ENCODE measurements around the gene NFIX. TPM values are rescaled to one million over a fixed set of nuclear protein-coding genes. Genes with fewer than 3 reads are reported as not detected.

The NFIX gene
- total and polyA plus RNA-seq, 9 of the 15 experiments (the other 6 are each of a cell fraction or from before 2014, with no cell fraction given), result 0.28 to 26.8 (median 5.4) TPM

DNA sequence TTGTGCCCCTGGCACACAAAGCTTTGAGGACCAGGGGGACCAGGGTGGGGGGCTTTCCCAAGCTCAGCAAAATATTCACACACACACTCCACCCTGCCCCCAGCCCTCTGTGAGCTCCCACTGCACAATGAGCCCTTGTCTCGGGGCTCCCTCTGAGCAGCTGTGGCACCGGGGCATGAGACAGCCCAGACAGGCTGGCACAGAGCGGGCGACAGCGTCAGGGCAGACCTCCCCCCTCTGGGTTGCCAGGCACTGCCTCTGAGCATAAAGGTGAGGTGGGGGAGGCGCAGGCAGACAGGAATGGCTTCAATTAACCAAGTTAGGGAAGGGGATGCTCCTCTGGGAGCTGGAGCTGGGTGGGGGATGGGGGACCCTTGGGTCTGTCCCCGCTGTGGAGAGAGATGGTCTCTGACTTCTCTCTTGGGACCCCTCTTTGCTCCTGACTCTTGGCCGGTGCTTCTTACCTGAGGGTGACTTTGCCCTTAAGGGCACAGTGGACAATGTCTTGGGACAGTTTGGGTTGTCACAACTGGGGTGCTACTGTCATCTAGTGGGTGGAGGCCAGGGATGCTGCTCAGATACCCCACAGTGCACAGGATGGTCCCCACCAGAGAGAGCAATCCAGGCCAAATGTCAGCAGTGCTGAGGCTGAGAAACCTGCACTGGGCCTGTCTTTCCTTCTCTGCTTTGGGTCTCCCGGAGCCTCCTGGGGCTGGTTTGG is 77.1 kb downstream of the NFIX start:
- H2AFZ ChIP-seq (ENCODE audit: low read depth, low read length), result no peak overlapping the region
- 0 out of 3 replicates have a peak, but pooled peaks have one; percentile 11 for ATAC-seq
- no TSS peak for BruUV-seq (replicated peaks)
- 86% methylated on average over 9 of the region's 9 CpGs for WGBS (ENCODE audit: insufficient coverage, low coverage, missing lambda C conversion rate)
- no peak overlapping the region for H3K27ac ChIP-seq (ENCODE audit: extremely low read depth, low read depth, low read length)
- ChIA-PET CTCF (ENCODE audit: low intra/inter-chr PET ratio) (no interaction called here), POLR2A (interaction anchor here (0.6 to 1.3 kb wide), 3 partner anchors 25 to 82 kb away, joined by 3 to 5 read pairs (median 3); no protein-coding TSS in a partner anchor)
- peak in 1 of 4 experiments; percentile 36 for DNase-seq (ENCODE audit: extremely low read depth in 1 of 4, low spot score in 3 of 4)
- H3K36me3 ChIP-seq (ENCODE audit: control insufficient read depth, insufficient read depth, low read length), result peaks cover 32% of the 10 kb centered on the region; the same call in 2 of the 3 replicates
- no peak overlapping the region for H3K4me2 ChIP-seq (ENCODE audit: insufficient read depth, low read length)
- 0 out of 2 replicates have a peak, but pooled peaks have one; percentile 16 for TF ChIP-seq SMC3 (conservative IDR thresholded peaks at IDR 0.05; ENCODE audit: insufficient read depth, low read depth, low read length)
- TF ChIP-seq, protein P1, sequence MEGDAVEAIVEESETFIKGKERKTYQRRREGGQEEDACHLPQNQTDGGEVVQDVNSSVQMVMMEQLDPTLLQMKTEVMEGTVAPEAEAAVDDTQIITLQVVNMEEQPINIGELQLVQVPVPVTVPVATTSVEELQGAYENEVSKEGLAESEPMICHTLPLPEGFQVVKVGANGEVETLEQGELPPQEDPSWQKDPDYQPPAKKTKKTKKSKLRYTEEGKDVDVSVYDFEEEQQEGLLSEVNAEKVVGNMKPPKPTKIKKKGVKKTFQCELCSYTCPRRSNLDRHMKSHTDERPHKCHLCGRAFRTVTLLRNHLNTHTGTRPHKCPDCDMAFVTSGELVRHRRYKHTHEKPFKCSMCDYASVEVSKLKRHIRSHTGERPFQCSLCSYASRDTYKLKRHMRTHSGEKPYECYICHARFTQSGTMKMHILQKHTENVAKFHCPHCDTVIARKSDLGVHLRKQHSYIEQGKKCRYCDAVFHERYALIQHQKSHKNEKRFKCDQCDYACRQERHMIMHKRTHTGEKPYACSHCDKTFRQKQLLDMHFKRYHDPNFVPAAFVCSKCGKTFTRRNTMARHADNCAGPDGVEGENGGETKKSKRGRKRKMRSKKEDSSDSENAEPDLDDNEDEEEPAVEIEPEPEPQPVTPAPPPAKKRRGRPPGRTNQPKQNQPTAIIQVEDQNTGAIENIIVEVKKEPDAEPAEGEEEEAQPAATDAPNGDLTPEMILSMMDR (IDR thresholded peaks at IDR 0.05 in 2 of 3, conservative IDR thresholded peaks at IDR 0.05 in 1 of 3; ENCODE audit: insufficient read depth in 2 of 3, low read depth in 1 of 3, low read length in 3 of 3), result peak; percentile 22 to 51 (median 50); a peak in 4 of 6 replicates
- TF ChIP-seq SIRT6 (IDR thresholded peaks at IDR 0.05; ENCODE audit: low read depth, low read length), result no peak
- TF ChIP-seq, protein P2, sequence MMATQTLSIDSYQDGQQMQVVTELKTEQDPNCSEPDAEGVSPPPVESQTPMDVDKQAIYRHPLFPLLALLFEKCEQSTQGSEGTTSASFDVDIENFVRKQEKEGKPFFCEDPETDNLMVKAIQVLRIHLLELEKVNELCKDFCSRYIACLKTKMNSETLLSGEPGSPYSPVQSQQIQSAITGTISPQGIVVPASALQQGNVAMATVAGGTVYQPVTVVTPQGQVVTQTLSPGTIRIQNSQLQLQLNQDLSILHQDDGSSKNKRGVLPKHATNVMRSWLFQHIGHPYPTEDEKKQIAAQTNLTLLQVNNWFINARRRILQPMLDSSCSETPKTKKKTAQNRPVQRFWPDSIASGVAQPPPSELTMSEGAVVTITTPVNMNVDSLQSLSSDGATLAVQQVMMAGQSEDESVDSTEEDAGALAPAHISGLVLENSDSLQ (IDR thresholded peaks at IDR 0.05), result no peak
- peak in 1 of 2 experiments; percentile 46; a peak in 2 of 4 replicates for TF ChIP-seq RAD21 (CRISPR knock-in tag; conservative IDR thresholded peaks at IDR 0.05 in 1 of 2, IDR thresholded peaks at IDR 0.05 in 1 of 2)
- TF ChIP-seq IRF2 (CRISPR knock-in tag; IDR thresholded peaks at IDR 0.05), result no peak
- no peak for TF ChIP-seq ZNF184 (CRISPR knock-in tag; IDR thresholded peaks at IDR 0.05)
- TF ChIP-seq FIP1L1 (IDR thresholded peaks at IDR 0.05; ENCODE audit: low read depth, low read length, poor library complexity, severe bottlenecking), result no peak
- H3K4me1 ChIP-seq (replicated peaks in 1 of 2; ENCODE audit: control insufficient read depth in 2 of 2, insufficient read depth in 2 of 2, low read length in 2 of 2), result peaks cover 40 to 80% of the 10 kb centered on the region in 2 experiments
- FAIRE-seq, result peak; percentile 79
- intact Hi-C loops (cut with micrococcal nuclease) (no loop called here), in situ Hi-C loops (cut with MboI) (no loop called here)
- H3K9me1 ChIP-seq (ENCODE audit: control insufficient read depth, insufficient read depth, low read length), result peaks cover 5% of the 10 kb centered on the region
- H3K4me3 ChIP-seq, result no peak overlapping the region
- no peaks in the 10 kb centered on the region for H3K9me3 ChIP-seq (replicated peaks; ENCODE audit: control insufficient read depth, insufficient read depth, low read depth, low read length)
- peaks cover 23% of the 10 kb centered on the region; the same call in 2 of the 3 replicates for H3K79me2 ChIP-seq (ENCODE audit: control insufficient read depth, insufficient read depth, low read length)
- H4K20me1 ChIP-seq (replicated peaks; ENCODE audit: control insufficient read depth, insufficient read depth, low read length), result no peaks in the 10 kb centered on the region
- H3K27me3 ChIP-seq (ENCODE audit: control insufficient read depth in 2 of 2, insufficient read depth in 2 of 2, low read length in 2 of 2), result no peaks in the 10 kb centered on the region
- peak overlapping the region in 1 of 2 experiments; percentile 26; a peak in 1 of 4 replicates for H3K9ac ChIP-seq (ENCODE audit: insufficient read depth in 1 of 2, low read depth in 2 of 2, low read length in 2 of 2)
